NCI-H187 (cell line): ENCODE measurements around the gene LSM4.

Experiments
- DNase-seq, 2 experiments: peaks; one replicate each; lab custom pipeline; 2025; lab: John Stamatoyannopoulos, UW

The LSM4 gene

GRCh38 chr19:18274781-18275356 is 48.0 kb downstream of the LSM4 start:
- no peak for DNase-seq

GRCh38 chr19:18274219-18274780 is 48.6 kb downstream of the LSM4 start, which contains the start of gene IQCN:
Gene IQCN (minus strand): TSS chr19:18274452. CDS start chr19:18269478, 4,974 bp downstream.
- DNase-seq: no peak

GRCh38 chr19:18273561-18274218 is 49.2 kb downstream of the LSM4 start:
- DNase-seq: no peak

DNA sequence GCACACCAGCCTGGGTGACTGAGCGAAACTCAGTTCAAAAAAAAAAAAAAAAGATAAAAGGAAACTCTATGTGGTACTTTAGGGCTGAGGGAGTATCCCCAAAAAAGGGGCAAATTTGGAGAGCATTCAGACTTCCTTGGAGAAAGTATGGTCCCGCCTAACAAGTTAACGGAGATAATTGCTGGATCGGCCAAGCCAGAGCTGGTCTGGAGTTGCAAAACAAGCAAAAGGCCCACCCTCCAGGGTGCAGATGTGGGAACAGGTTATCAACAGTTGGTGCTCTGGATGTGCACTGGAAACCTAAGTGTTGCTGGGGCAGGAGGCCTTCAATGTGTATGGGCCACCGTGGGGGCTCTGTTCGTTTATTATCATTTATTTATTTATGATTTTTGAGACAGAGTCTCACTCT is 51.4 kb downstream of the LSM4 start:
- DNase-seq: no peak

GRCh38 chr19:18270326-18270725 is 52.5 kb downstream of the LSM4 start:
- no peak for DNase-seq

- no peak for DNase-seq
These were observed 53.7 kb downstream of the LSM4 start for GRCh38 chr19:18269070-18269723.

GRCh38 chr19:18266771-18267686 is 55.8 kb downstream of the LSM4 start:
- no peak for DNase-seq

- no peak for DNase-seq
These were observed 57.3 kb downstream of the LSM4 start for GRCh38 chr19:18265582-18265981.

DNA sequence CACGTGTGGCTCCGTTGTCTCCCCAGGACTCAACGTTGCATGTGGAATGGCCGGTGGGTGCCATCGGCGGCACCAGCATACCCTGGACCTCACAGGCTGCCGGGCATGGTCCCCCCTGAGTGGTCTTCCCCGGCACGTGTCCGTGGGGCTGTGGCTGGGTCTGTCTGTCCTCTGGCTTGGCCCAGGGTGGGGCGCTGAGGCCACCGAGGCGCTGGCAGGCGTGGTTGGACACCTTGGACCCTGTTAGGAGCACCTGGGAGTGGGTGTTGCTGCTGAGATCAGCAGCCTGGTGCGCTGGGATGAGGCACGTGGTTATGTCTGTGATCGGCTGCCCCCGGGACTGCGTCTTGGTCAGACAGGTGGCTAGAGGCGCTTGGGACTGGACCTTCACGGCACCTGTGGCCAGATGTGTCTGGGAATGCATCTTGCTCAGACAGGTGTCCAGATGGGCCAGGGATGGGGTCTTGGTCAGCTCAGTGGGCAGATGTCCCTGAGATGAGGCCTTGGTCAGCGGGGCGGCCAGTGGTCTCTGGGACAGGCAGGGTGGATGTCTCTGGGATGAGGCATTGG is 57.8 kb downstream of the LSM4 start:
- no peak for DNase-seq

- DNase-seq: no peak
These were observed 58.6 kb downstream of the LSM4 start for GRCh38 chr19:18264137-18264854.

- DNase-seq: no peak
These were observed 59.3 kb downstream of the LSM4 start for GRCh38 chr19:18263324-18264136.

DNA sequence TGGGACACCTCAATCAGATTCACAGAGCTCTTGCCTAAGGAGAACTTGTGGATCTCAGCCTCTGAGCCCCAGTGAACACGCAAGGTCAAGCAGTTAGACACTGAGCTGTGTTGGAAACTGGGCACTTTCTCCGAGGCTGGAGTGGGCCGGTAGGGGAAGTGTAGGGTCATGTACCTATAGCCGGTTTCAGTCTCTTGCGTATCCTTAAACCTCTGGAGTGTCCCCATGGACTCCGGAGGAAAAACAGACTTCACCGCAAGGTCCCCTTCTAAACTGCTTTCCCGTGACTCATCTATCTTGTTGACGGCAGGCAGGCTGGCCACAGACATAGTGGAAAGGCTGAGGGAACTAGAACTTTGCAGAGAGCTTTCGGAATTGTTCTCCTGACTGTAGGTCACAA is 60.0 kb downstream of the LSM4 start:
- no peak for DNase-seq

DNA sequence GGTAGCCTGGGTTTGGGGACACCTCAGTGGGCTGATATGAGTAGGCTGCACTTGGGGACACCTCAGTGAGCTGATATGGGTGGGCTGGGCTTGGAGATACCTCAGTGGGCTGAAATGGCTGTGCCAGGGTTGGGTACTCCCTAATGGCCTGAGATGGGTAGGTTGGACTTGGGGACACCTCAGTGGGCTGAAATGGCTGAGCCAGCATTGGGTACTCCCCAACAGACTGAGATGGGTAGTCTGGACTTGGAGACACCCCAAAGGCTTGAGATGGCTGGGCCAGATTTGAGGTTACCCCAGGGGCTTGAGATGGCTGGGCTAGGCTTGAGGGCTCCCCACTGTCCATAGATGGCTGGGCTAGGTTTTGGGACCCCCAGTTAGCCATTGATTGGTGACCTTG is 60.7 kb downstream of the LSM4 start:
- no peak for DNase-seq

GRCh38 chr19:18261474-18261873 is 61.4 kb downstream of the LSM4 start:
- no peak for DNase-seq

GRCh38 chr19:18259893-18260292 is 63.0 kb downstream of the LSM4 start:
- DNase-seq: no peak

DNA sequence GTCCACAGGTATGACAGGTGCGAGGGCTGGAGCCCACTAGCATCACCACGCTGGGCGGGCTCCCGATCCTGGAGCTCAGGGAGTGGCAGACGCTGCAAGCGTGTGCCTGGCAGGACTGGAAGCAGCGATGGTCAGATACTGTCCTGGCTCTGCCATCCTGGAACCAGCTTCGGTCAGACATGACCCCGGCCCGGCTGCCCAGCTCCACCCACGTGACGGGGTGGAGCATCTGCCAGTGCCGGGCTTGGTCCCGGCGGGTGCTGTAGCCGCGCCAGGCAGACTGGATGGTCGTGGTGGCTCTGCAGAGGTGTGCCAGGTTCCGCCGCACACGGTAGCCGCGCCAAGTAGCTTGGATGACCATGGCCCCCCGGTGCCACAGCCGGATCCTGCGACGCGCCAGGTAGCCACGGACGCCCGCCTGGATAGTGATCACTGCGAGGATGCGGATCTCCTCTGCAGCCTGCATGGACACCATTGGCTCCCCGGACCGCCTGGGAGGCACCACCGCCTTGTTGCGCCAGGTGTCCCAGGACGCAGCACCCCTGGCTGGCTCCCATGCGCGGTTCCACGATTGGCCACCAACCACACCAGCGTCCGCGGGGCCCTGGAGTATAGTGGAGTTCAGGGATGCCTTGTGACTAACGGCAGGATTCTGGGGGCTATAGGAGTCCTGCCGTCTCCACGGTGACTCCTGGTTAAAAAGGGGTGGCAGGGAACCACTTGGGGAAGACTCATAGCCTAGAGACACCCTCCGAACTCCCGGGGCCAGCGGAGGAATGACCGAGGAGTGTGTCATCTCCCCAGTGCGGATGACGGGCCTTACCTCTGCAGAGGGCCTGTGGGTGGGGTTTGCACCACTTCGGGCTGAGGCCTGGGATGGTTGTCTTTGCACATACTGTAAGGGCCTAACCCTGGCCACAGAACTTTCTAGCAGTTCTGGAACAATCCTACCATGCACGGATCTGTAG is 65.1 kb downstream of the LSM4 start:
- no peak for DNase-seq
